Activated CD8-positive, alpha-beta memory T cell treated with anti-CD3 and anti-CD28 coated beads, Interleukin-2, amount 50 U/mL, for 1 hour (primary cell): Measurements from ENCODE around the gene ARIH2.
"Not testable (repeated sequence)": the region's sequence is repeated elsewhere in the genome, so short reads cannot be mapped to it uniquely, and the experiment has no call there.

Experiments
- DNase-seq: peaks from one replicate; pipeline ENCODE4 v3.0.0-alpha.2; 2020; ENCODE audit errors: extremely low read depth

The ARIH2 gene

DNA sequence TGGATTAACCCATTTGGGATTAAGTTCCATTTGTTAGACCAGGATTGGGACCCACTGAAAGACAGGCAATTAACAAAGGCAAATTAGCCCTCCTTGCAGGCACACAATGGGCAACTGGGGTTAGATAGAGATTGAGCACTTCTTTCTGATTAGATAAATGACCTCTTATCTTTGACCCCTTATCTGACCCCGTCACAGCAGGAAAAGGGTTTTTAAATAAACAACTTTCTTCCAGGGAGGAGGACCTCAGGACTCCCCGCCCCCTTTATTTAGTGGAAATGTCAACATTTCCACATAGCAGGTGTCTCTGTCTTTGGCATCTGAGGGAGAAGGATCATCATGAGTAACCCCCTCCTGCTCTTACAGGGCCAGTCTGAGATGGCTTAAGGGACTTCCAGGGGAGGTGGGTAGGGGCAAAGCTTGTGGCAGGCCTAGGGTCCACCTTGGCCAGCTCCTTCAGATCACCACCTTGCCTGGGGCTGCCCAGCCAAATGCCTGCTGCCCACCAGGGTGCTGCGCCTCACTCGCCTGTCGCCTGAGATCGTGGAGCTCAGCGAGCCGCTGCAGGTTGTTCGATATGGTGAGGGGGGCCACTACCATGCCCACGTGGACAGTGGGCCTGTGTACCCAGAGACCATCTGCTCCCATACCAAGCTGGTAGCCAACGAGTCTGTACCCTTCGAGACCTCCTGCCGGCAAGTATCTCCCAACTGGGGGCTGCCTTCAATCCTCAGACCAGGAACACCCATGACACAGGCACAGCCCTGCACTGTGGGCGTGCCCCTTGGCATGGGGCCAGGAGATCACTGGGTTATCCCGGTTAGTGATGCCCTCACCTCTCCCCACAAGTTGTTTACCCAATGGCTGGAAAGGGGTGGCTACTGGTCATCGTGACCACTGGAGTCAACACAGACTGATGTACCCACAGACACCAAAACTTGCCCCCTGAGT lies 86.0 kb downstream of the ARIH2 start:
- DNase-seq, result no peak

DNA sequence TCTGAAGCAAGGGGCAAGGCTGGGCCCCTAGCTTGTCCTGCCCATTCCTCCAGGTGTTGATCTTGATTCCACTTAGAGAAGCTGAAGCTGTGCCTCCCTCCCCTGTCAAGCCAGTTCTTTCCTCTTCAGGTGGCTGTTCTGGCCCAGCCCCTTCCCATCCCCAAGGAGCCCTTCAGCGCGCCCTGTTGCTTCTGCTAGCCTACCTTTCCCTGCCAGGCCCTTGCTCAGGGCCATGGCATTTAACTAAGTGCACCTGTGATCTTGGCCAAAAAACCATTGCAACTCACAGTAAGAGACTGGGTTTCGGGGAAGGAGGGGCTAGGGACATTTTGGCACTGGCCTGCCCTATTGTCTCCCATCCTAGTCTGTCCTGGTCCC lies 86.7 kb downstream of the ARIH2 start:
- DNase-seq, result no peak

DNA sequence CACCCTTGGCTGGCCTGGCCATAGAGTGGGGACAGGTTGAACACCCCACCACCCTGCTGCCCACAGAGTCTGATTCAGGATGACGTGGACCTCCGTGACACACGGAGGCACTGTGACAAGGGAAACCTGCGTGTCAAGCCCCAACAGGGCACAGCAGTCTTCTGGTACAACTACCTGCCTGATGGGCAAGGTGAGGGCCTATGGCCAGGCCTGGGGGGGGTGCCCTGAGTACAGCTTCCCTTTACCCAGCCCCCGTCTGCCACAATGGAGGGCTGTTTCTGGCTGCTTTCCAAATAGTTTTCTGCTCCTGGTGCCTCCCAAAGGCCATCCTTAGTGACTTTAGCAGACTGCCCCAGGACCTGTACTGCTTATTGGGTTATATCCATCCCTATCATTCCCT lies 87.4 kb downstream of the ARIH2 start:
- no peak for DNase-seq

DNA sequence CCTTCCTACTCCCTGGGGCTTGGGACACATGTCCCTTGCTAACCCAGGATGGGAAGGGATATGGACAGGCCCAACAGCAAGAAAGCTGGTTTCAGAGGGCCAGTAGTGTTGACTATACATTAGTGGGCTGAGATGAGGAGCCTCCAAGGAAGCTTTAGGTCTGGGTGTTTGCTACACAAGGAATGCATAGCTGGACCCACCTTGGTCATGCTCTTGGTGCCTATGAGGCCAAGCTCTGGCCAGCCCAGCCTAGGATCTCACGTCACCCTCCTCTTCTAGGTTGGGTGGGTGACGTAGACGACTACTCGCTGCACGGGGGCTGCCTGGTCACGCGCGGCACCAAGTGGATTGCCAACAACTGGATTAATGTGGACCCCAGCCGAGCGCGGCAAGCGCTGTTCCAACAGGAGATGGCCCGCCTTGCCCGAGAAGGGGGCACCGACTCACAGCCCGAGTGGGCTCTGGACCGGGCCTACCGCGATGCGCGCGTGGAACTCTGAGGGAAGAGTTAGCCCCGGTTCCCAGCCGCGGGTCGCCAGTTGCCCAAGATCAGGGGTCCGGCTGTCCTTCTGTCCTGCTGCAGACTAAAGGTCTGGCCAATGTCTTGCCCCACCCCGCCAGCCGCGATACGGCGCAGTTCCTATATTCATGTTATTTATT lies 87.9 kb downstream of the ARIH2 start:
- DNase-seq, result no peak

DNA sequence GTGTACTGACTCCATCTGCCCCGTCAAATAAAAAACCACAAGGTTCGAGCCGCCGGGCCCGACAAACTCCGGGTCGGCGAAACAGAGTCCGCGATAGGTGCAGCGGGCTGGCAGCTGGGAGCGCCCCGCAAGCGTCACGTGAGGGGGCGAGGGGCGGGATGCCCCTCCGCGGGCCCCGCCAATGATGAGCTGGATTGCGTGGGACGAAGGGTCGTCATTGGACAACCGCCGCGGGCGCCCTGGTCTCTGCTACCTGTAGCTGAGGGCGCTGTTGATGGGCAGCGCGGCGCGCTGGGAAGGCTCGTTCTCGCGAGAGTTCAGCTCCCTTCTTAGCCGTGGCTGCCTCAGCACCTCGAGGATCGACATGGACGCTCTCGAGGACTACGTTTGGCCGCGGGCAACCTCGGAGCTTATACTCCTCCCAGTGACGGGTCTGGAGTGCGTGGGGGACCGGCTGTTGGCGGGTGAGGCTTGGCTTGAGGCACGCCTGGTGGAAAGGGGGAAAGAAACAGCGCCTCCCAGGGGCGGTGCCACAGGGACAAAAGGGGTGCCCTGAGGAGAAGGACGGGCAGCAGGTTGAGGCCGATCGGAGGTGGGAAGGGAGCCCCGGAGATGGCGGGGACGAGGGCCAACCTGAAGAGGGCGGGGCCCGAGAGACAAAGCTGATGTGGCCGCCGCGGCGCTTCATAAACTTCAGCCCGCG lies 88.6 kb downstream of the ARIH2 start, which contains the start of gene WDR6:
Gene WDR6 (plus strand): TSS at position 324 of the 703 bp plus-strand sequence. CDS start 41 bp downstream, at position 365.
- peak; percentile 94 for DNase-seq

DNA sequence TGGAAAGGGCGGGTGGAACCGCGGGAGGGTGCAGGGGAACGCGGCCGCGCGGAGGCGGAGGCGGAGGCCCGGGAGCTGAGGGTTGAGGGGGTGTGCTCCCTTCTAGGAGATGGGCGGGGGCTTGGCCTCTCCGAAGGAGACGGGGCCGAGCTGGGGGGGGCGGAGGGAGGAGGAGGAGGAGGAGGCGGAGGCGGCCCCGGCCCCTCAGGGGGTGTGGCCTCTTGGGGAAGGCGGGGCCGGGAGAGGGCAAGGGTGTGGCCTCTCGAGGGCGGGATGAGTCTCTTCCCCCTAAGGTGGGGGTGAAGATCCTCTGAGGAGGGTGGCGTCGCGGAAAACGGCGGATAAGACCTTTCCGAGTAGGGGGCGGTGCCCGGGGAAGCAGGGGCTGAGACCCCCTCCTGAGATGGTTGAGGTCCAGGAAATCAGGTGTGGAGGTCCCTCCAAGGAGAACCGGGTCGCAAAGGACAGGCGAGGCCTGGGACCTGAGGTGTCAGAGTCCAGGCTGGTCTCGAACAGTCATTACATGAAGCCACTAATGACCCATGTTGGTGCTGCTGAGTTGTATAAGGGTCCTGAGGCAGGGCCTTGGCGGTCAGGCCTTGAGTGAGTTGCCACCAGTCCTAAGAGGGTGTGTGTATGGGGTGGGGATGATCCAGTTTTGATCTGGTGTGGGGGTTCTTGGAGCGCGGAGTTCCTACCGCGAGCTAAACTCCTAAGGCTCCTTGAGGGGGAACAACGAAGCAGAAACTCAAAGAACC lies 89.3 kb downstream of the ARIH2 start:
- DNase-seq, result peak; percentile 57

DNA sequence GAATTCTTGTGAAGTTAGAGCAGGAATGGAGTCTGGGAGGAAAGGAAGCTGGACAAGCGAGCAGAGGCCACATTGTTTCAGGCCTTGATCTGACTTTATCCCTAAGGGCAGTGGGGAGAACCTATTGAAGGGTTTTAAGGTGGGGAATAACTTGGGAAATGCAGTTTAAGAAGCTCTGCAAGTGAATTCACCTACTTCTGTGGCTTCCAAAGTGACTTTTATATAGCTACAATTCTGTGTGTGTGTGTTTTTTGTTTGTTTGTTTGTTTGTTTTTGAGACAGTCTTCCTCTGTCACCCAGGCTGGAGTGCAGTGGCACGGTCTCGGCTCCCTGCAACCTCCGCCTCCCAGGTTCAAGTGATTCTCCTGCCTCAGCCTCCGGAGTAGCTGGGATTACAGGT lies 90.0 kb downstream of the ARIH2 start:
- not testable (repeated sequence) for DNase-seq

DNA sequence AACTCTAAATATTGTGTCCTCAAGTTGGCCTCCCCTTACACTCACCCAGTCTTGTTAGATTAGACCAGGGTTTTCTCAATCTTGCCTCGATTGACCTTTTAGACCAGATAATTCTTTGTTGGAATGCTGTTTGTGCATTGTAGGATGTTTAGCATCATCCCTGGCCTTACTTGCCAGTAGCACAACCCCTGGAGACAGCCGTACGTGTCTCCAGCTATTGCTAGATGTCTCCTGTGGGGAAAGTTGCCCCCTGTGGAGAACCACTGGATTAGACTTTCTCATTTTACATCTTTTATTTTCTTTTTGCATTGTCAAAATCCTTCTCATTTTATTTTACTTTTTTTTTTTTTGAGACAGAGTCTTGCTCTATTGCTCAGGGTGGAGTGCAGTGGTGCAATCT lies 90.8 kb downstream of the ARIH2 start:
- DNase-seq, result no peak

DNA sequence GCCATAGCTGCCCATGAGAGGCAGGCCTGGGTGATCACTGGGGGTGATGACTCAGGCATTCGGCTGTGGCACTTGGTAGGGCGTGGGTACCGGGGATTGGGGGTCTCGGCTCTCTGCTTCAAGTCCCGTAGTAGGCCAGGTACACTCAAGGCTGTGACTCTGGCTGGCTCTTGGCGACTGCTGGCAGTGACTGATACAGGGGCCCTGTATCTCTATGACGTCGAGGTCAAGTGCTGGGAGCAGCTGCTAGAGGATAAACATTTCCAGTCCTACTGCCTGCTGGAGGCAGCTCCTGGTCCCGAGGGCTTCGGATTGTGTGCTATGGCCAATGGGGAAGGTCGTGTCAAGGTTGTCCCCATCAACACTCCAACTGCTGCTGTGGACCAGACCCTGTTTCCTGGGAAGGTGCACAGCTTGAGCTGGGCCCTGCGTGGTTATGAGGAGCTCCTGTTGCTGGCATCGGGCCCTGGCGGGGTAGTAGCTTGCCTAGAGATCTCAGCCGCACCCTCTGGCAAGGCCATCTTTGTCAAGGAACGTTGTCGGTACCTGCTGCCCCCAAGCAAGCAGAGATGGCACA lies 93.9 kb downstream of the ARIH2 start:
- no peak for DNase-seq

DNA sequence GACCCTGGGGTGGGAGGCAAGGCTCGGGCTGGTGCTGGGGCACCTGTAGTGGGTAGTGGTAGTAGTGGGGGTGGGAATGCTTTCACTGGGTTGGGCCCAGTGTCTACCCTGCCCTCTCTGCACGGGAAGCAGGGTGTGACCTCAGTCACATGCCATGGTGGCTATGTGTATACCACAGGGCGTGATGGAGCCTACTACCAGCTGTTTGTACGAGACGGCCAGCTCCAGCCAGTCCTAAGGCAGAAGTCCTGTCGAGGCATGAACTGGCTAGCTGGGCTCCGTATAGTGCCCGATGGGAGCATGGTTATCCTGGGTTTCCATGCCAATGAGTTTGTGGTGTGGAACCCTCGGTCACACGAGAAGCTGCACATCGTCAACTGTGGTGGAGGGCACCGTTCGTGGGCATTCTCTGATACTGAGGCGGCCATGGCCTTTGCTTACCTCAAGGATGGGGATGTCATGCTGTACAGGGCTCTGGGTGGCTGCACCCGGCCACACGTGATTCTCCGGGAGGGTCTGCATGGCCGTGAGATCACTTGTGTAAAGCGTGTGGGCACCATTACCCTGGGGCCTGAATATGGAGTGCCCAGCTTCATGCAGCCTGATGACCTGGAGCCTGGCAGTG lies 94.6 kb downstream of the ARIH2 start:
- no peak for DNase-seq

DNA sequence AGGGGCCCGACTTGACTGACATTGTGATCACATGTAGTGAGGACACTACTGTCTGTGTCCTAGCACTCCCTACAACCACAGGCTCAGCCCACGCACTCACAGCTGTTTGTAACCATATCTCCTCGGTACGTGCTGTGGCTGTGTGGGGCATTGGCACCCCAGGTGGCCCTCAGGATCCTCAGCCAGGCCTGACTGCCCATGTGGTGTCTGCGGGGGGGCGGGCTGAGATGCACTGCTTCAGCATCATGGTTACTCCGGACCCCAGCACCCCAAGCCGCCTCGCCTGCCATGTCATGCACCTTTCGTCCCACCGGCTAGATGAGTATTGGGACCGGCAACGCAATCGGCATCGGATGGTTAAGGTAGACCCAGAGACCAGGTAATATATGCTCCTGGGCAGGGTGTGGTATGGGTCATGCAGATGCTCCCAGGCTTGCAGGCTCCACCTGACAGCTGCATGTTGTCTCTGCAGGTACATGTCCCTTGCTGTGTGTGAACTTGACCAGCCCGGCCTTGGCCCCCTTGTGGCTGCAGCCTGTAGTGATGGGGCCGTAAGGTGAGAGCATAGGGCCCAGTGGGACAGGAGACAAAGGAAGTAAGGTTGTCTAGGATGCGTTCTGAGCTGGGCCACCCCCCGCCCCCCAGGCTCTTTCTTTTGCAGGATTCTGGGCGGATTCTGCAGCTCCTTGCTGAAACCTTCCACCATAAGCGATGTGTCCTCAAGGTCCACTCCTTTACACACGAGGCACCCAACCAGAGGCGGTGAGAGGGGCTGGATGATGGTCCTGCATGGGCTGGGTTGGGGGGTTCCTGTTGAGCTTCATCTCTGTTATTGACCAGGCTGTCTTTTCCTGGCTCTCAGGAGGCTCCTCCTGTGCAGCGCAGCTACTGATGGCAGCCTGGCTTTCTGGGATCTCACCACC lies 95.4 kb downstream of the ARIH2 start:
- no peak for DNase-seq

DNA sequence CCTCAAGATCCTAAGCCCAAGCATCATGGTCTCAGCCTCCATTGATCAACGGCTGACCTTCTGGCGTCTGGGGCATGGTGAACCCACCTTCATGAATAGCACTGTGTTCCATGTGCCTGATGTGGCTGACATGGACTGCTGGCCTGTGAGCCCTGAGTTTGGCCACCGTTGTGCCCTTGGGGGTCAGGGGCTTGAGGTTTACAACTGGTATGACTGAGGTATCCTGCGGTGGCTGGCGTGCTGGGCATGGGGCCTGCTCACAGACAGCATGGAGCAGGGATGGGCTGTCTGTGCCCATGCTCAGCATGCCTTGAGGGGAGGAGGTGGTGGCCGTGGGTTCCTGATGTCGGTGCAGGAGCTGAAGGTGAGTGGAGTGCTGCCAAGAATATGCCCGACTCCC lies 96.4 kb downstream of the ARIH2 start:
- no peak for DNase-seq

DNA sequence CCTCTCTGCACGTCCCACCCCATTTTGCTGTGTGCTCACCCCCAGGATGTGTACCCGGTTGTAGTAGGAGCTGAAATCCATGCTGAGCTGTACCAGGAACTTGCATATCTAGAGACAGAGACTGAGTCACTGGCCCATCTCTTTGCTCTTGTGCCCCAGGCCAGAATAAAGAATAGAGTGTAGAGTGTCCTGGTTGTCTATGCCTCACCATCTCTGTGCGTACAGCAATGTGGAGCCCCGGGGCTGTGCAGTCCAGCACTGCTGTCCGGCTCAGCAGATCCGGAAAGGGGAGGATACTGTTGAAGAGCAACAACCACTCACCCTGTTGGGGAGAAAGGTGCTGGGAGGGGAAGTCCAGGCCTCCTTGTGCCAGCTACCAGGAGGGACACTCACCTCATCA lies 97.1 kb downstream of the ARIH2 start:
- DNase-seq, result no peak

DNA sequence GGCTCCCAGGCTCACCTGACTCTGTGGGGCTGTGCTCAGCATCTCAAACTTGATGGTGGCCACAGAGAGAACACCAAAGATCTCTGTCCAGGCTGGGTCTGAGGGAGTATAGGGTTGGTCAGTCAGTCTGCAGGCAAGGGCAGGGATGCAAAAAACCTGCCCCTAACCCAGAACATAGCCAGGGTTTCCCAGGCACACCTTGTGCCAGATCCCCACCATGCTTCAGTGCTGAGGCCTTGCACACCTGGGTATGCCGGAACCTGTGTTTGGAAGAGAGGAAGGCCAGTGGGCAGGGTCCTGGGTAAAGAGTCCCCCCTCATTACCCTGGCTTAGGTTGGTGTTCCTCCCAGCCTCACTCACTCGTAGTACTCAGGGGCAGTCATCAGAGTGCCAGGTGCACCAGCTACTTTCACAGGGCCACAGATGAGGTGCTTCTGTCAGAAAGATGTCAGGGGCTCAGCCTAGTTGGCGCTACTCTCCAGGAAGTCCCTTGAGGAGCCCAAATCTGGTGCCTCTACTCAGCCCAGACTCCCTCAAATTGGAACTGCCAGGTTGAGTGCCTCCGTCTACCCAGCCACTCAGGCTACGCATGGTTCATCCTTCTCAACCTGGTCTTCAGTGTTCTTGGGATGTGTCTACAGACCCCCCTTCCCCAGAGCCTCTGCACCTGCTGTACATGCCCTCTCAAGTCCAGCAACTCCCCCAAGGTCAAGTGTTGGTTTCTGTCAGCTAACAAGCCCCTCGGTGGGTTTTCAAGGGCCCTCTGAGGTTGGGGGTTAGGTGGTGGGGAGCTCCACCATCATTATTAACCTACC lies 98.0 kb downstream of the ARIH2 start:
- no peak for DNase-seq

DNA sequence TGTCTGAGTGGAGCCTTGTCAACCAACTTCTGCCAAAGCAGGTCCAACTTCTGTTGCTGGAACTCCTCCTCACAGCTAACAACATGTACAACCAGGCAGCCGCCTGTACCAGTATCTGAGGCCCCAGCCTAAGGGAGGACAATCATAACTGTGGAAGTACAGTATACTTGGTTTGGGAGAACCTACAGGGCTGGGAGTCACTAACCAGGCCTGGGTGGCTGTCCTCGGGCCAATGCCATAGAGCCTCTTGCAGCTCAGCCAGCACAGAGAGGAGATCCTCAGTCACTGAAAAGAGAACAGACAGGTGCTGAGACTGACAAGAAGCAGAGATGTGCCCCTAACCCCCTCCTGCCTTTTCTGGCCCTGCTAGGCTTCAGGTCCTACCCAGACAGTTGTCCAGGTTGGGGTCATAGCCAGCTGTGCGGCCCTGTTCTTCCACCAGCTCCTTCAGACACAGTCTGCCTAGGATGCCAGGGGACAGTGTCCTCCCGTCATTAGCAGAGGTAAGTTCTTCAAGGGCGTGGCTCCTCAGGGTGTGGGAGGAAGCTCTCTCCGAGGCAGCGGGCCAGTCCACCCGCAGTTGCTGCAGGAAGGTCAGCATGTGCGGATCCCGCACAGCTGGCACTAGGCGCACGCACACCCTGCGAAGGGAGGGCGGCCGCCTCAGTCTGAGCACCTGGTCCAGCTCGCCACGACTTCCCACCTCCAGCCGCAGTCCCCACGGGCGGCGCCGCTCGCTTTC lies 98.8 kb downstream of the ARIH2 start:
- DNase-seq, result no peak

DNA sequence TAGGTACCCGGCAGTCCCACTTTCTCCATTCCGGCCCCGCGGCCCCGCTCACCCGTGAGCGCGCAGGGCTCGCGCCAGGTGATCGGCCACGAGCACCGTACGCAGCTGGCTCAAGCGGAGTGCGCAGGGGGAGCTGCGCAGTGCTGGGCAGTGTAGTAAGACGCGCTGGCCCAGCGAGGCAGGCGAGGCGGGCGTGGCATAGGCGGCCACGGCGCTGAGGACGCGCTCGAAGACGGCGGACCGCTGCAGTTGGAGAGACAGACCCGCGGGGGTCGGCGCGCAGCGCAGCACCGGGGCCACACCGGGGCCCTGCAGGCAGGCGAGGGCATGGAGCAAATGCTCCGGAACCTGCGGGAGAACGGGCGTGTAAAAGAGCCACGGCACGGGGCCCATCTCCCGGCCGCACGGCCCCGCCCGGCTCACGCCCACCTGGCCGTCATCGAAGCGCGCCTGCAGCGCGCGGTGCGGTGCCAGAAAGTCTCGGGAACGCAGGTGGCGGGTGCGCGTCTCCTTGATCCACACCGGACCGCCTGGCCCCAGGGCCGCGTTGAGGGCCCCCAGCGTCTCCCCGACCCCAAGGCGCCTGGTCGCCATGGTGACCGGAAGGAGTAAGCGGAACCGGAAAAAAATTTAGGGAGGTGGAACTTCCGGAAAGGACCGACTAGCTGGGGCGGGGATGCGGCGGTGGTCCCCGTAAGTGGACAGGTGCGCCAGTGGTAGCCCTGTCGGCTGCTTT lies 99.5 kb downstream of the ARIH2 start, which contains the start of gene DALRD3:
Gene DALRD3 (minus strand): TSS at position 610 of the 736 bp plus-strand sequence. CDS start 16 bp downstream, at position 594.
- no peak for DNase-seq

DNA sequence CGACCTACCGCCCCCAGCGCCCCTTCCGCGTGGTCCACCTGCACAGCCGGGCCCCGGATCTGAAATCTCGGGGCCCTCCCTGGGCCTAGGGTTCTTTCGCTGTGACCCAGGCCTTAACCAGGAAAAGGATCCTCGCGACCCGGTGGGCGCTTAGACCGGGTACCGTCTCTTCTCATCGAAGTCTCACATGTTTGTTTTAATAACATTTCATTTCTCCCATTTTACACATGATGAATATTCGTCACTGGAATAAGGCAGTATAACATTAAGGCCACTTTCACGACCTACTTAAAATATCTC lies 100.0 kb downstream of the ARIH2 start:
- no peak for DNase-seq

DNA sequence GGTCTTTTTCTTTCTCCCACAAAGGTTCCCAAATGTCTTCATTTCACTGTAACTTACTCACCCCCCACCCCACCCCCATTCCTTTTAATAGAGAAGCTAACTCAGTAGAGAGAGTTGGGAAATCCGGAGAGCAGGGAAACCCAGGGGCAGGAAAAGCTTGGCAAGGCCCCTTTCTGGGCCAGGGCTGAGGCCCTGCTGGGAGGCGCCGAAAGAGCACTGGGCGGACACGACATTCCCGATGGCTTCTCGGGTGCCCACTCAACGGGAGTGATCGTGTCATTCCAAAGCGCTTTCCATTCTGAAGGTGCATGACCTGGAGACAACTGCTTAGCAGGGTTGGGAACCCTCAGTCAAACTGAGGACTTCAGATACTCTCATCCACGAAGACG lies 101.3 kb downstream of the ARIH2 start:
- DNase-seq, result no peak
